Measurements from ENCODE around the gene EN2.

Gene EN2

GRCh38 chr7:155514296-155514695 lies 56.4 kb downstream of the EN2 start:
- no peak for TF ChIP-seq CTCF (IDR thresholded peaks at IDR 0.05; ENCODE audit: low read depth, low read length)
- in situ Hi-C loops (cut with HindIII; ENCODE audit: low sequenced_read_pairs) = no loop called here
- no peak overlapping the region for H3K4me3 ChIP-seq (ENCODE audit: low read depth, low read length)
- DNase-seq (ENCODE audit: low read depth, low spot score) = no peak
